ENCODE data around the gene HNRNPM.

- TF ChIP-seq, protein P1, sequence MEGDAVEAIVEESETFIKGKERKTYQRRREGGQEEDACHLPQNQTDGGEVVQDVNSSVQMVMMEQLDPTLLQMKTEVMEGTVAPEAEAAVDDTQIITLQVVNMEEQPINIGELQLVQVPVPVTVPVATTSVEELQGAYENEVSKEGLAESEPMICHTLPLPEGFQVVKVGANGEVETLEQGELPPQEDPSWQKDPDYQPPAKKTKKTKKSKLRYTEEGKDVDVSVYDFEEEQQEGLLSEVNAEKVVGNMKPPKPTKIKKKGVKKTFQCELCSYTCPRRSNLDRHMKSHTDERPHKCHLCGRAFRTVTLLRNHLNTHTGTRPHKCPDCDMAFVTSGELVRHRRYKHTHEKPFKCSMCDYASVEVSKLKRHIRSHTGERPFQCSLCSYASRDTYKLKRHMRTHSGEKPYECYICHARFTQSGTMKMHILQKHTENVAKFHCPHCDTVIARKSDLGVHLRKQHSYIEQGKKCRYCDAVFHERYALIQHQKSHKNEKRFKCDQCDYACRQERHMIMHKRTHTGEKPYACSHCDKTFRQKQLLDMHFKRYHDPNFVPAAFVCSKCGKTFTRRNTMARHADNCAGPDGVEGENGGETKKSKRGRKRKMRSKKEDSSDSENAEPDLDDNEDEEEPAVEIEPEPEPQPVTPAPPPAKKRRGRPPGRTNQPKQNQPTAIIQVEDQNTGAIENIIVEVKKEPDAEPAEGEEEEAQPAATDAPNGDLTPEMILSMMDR (IDR thresholded peaks at IDR 0.05 in 2 of 3, conservative IDR thresholded peaks at IDR 0.05 in 1 of 3; ENCODE audit: borderline replicate concordance in 1 of 3, insufficient read depth in 1 of 3, low read depth in 2 of 3, low read length in 2 of 3), result no peak
- TF ChIP-seq POLR2A (IDR thresholded peaks at IDR 0.05; ENCODE audit: borderline replicate concordance, extremely low read depth, insufficient read depth, insufficient read length), result no peak
- no peak for TF ChIP-seq EGR1 (IDR thresholded peaks at IDR 0.05; ENCODE audit: low read depth)
- TF ChIP-seq, protein P2, sequence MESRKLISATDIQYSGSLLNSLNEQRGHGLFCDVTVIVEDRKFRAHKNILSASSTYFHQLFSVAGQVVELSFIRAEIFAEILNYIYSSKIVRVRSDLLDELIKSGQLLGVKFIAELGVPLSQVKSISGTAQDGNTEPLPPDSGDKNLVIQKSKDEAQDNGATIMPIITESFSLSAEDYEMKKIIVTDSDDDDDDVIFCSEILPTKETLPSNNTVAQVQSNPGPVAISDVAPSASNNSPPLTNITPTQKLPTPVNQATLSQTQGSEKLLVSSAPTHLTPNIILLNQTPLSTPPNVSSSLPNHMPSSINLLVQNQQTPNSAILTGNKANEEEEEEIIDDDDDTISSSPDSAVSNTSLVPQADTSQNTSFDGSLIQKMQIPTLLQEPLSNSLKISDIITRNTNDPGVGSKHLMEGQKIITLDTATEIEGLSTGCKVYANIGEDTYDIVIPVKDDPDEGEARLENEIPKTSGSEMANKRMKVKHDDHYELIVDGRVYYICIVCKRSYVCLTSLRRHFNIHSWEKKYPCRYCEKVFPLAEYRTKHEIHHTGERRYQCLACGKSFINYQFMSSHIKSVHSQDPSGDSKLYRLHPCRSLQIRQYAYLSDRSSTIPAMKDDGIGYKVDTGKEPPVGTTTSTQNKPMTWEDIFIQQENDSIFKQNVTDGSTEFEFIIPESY (IDR thresholded peaks at IDR 0.05; ENCODE audit: extremely low read depth, insufficient replicate concordance, low read length), result no peak
- no peak for TF ChIP-seq SP1 (IDR thresholded peaks at IDR 0.05; ENCODE audit: low read depth)
- no peak for TF ChIP-seq ATF3 (IDR thresholded peaks at IDR 0.05)
- TF ChIP-seq SIN3A (IDR thresholded peaks at IDR 0.05; ENCODE audit: low read depth), result no peak
- TF ChIP-seq, protein P3, sequence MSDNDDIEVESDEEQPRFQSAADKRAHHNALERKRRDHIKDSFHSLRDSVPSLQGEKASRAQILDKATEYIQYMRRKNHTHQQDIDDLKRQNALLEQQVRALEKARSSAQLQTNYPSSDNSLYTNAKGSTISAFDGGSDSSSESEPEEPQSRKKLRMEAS (IDR thresholded peaks at IDR 0.05), result no peak
- TF ChIP-seq ZNF274 (IDR thresholded peaks at IDR 0.05; ENCODE audit: low read depth, low read length), result no peak
- no peak for TF ChIP-seq EZH2 (IDR thresholded peaks at IDR 0.05)
- TF ChIP-seq ZFX (IDR thresholded peaks at IDR 0.05), result no peak
- no peak for TF ChIP-seq YY1 (IDR thresholded peaks at IDR 0.05; ENCODE audit: extremely low read depth, insufficient replicate concordance, low read depth, low read length)
- TF ChIP-seq TCF7L2 (IDR thresholded peaks at IDR 0.05; ENCODE audit: borderline replicate concordance, extremely low read depth, insufficient read depth, insufficient read length), result no peak
These were observed 73.0 kb downstream of the HNRNPM start for GRCh38 chr19:8517551-8518442.

Measured in HCT116 (cell line).